Pancreas (tissue), 10 donors: ENCODE measurements around the gene WNT11. TPM values are rescaled to one million over a fixed set of nuclear protein-coding genes. Genes with fewer than 3 reads are reported as not detected.

Experiments
- ATAC-seq, 4 donors: fragments of 200-7000 bp; cut with Tn5 transposase; one replicate each; pipeline versions ENCODE4 v1.8.0 to v1.9.1; 2020; ENCODE audit warnings: mild to moderate bottlenecking in 4 of 4, moderate library complexity in 4 of 4
- DNase-seq, 6 donors: peaks; one replicate each; pipeline ENCODE4 v3.0.0-alpha.2; 2020
- FAIRE-seq: peaks from 2 replicates; lab custom pipeline; 2012; peaks lifted over from hg19 to GRCh38; lab: Jason Lieb, UNC
- H3K27ac ChIP-seq, 4 donors: fragments of 200-600 bp; sonication (generic); 1 replicate in 3 of 4; 2 replicates in 1 of 4; pipeline versions ENCODE4 v1.5.0 to v1.8.0; 2020
- H3K27me3 ChIP-seq, 4 donors: fragments of 200-600 bp; one replicate each; pipeline ENCODE4 v1.8.0; 2021
- H3K36me3 ChIP-seq, 3 donors: fragments of 200-600 bp; sonication (generic) in 1 of 3; one replicate each; pipeline versions ENCODE4 v1.5.0 to v1.8.0; 2020 to 2021
- H3K4me1 ChIP-seq, 3 donors: fragments of 200-600 bp; one replicate each; pipeline ENCODE4 v1.8.0; 2021
- H3K4me3 ChIP-seq, 4 donors: fragments of 200-600 bp; sonication (generic) in 2 of 4; one replicate each; pipeline versions ENCODE4 v1.5.0 to v1.8.0; 2020 to 2021
- H3K9me3 ChIP-seq, 4 donors: fragments of 200-600 bp; one replicate each; pipeline ENCODE4 v1.8.0; 2021
- CTCF ChIP-seq, 4 donors: fragments of 200-600 bp; sonication (generic) in 3 of 4; IDR thresholded peaks; one replicate each; pipeline versions ENCODE4 v1.5.0 to v1.8.0; 2021; ENCODE audit warnings: antibody characterized with exemption in 4 of 4
- WGBS, 2 donors: extraction: QIAGEN DNeasy Blood & Tissue Kit; methylation state at CpG; one replicate each; pipeline ENCODE4 v1.1.7; 2013; 5-methylcytosine and 5-hydroxymethylcytosine counted together
- intact Hi-C, 3 donors: fragments of 100-400 bp; cut with DNase I; formaldehyde crosslinking; loops; one replicate each; pipeline versions ENCODE4 v1.11.1 to v1.14.2; 2022
- polyA plus RNA-seq, 2 donors: library from polyadenylated mRNA; stranded (reverse); fragments of 200-250 nt; gene quantifications; one replicate each; pipeline ENCODE4 v1.2.3, GENCODE V29; 2013
- total RNA-seq, 6 donors: library from RNA; stranded (reverse); fragmentation: NEBNext Ultra II Directional in 4 of 6; extraction: Animal tissue kit (Norgen Biotek cat#: 25700) in 4 of 6; gene quantifications; one replicate each; pipeline versions ENCODE4 v1.2.1 to v1.2.4, GENCODE V29; 2021 to 2023
- donor health status: healthy with polysubstance abuse.
- donor health status: DM: no; HTN: no; CAD: no; lungs with moderate emphysema.
- donor health status: DM: no; HTN: no; CAD: no.
- donor health status: control.
- donor health status: control.
- donor health status: Bipolar disorder and iron deficiency.
- donor health status: DM: yes; HTN: yes; CAD: no.
- donor health status: DM: no; HTN: no; CAD: no.
- donor health status: DM: no; HTN: no; CAD: no.
- donor health status: DM: yes; HTN: yes; CAD: no.

The WNT11 gene
- total RNA-seq (1 to 10 TPM; 2.6 to 9.3 (median 6.2) TPM), polyA plus RNA-seq (10 to 100 TPM in 1 of 2 donors, 1 to 10 TPM in 1; 5.4 to 30.5 TPM)

GRCh38 chr11:76206327-76207081 is at the start of gene WNT11:
TSS of gene WNT11 (minus strand) at chr11:76206502. CDS start at chr11:76206407, 95 bp downstream.
- no peaks in the 10 kb centered on the region for H3K36me3 ChIP-seq
- FAIRE-seq = no peak
- intact Hi-C loops = loop anchor here in 1 of 3 donors (10.0 kb wide), 2 partner anchors 108 to 308 kb away; no protein-coding TSS in a partner anchor
- H3K9me3 ChIP-seq = no peaks in the 10 kb centered on the region
- H3K27me3 ChIP-seq = no peaks in the 10 kb centered on the region
- H3K27ac ChIP-seq = no peak within 1 kb of the TSS
- no peaks in the 10 kb centered on the region for H3K4me1 ChIP-seq
- 0% methylated on average over 78 to 80 of the region's 80 CpGs for WGBS, 2 donors
- no peak for TF ChIP-seq CTCF (IDR thresholded peaks at IDR 0.05)
- peak; percentile 18 to 31 (median 26) for ATAC-seq
- H3K4me3 ChIP-seq = peak within 1 kb of the TSS; percentile 45 to 78 (median 64)
- peak; percentile 64 to 88 (median 70) for DNase-seq

GRCh38 chr11:76253416-76253815 is 47.1 kb upstream of the WNT11 start:
- Histone ChIP-seq H3K27me3 (no peaks in the 10 kb centered on the region), H3K9me3 (no peaks in the 10 kb centered on the region), H3K4me1 (no peaks in the 10 kb centered on the region), H3K36me3 (no peaks in the 10 kb centered on the region), H3K4me3 (no peak overlapping the region), H3K27ac (no peak overlapping the region)
- FAIRE-seq (no peak), DNase-seq (no peak), ATAC-seq (no peak)
- intact Hi-C loops = no loop called here
- TF ChIP-seq CTCF (IDR thresholded peaks at IDR 0.05) = no peak
- WGBS, 2 donors = 83 to 91% methylated on average over 9 of the region's 9 CpGs

- H3K36me3 ChIP-seq = no peaks in the 10 kb centered on the region
- no peak for ATAC-seq
- no peak overlapping the region for H3K4me3 ChIP-seq
- TF ChIP-seq CTCF (IDR thresholded peaks at IDR 0.05) = no peak
- no peak for FAIRE-seq
- H3K4me1 ChIP-seq = no peaks in the 10 kb centered on the region
- DNase-seq = no peak
- 68 to 70% methylated on average over 9 of the region's 9 CpGs for WGBS, 2 donors
- H3K9me3 ChIP-seq = no peaks in the 10 kb centered on the region
- H3K27me3 ChIP-seq = no peaks in the 10 kb centered on the region
- intact Hi-C loops = no loop called here
- H3K27ac ChIP-seq = no peak overlapping the region
Observed at GRCh38 chr11:76252631-76253070, 46.3 kb upstream of the WNT11 start.

GRCh38 chr11:76251576-76251975 is 45.3 kb upstream of the WNT11 start:
- H3K36me3 ChIP-seq = no peaks in the 10 kb centered on the region
- ATAC-seq (peak in 1 of 4 donors; percentile 55), DNase-seq (no peak), FAIRE-seq (no peak)
- no peak overlapping the region for H3K4me3 ChIP-seq
- intact Hi-C loops = no loop called here
- 34 to 59% methylated on average over 2 of the region's 2 CpGs for WGBS, 2 donors
- no peaks in the 10 kb centered on the region for H3K4me1 ChIP-seq
- H3K27ac ChIP-seq = no peak overlapping the region
- no peaks in the 10 kb centered on the region for H3K27me3 ChIP-seq
- TF ChIP-seq CTCF (IDR thresholded peaks at IDR 0.05) = no peak
- H3K9me3 ChIP-seq = no peaks in the 10 kb centered on the region

- Histone ChIP-seq H3K27me3 (no peaks in the 10 kb centered on the region), H3K4me3 (no peak overlapping the region), H3K4me1 (no peaks in the 10 kb centered on the region), H3K9me3 (no peaks in the 10 kb centered on the region), H3K36me3 (no peaks in the 10 kb centered on the region), H3K27ac (no peak overlapping the region)
- intact Hi-C loops = no loop called here
- DNase-seq (no peak), ATAC-seq (peak in 1 of 4 donors; percentile 28), FAIRE-seq (no peak)
- no peak for TF ChIP-seq CTCF (IDR thresholded peaks at IDR 0.05)
- WGBS, 2 donors = 92 to 95% methylated on average over 3 of the region's 3 CpGs
Observed at GRCh38 chr11:76251226-76251575, 44.9 kb upstream of the WNT11 start.
